HG02885 (cell line): Measurements from ENCODE around the gene ACSS1.

ENCODE experiments used
- ATAC-seq: cut with Tn5 transposase; IDR thresholded peaks from one replicate; pipeline ENCODE4 v1.9.1; 2021; ENCODE audit warnings: mild to moderate bottlenecking; ENCODE audit not compliant: unreplicated experiment, poor library complexity

The ACSS1 gene

DNA sequence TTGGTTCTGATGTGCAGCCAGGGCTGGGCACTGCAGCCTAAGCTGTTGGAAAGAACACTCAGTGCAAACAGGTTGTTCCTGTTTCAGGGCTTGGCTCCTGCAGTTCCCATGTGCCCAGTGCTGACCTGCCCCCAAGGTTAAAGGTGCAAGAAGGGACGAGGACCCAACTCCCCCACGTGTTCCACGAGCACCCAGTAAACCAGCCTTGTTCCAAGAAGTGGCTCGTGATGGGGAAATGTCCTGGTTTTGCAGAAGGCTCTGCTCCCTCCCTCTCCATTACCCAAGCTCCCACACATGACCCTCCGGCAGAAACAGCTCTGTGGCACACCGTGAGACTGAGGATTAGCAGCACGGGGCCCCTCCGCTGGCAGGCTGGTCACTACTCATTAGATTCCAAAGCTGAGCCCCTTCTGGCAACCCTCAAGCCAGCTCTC lies 9.4 kb downstream of the ACSS1 start:
- no peak for ATAC-seq

GRCh38 chr20:25047766-25048165 lies 10.2 kb downstream of the ACSS1 start:
- ATAC-seq, result no peak

GRCh38 chr20:25046736-25047666 lies 10.9 kb downstream of the ACSS1 start:
- ATAC-seq, result no peak

DNA sequence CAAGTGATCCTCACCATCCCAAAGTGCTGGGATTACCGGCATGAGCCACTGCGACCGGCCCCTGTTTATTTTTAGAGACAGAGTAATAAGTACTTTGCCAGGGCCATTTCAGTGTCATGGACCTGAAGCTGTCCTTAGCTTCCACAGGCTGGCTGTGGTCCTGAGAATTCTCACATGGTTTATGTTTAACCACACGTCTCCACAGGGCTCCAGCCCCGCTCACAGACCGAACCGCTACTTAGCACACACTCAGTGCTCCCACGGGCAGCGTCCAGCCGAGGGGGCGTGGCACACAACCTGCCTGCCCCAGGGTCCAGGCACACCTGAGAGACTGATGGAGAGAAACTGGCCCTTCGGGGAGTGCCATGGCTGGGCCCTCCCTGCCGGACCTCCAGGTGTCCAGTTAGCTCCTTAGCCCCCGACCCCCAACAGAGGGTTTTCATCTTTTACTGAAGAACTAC lies 11.7 kb downstream of the ACSS1 start:
- no peak for ATAC-seq

- ATAC-seq, result no peak
These were observed 12.6 kb downstream of the ACSS1 start for GRCh38 chr20:25045343-25045712.

DNA sequence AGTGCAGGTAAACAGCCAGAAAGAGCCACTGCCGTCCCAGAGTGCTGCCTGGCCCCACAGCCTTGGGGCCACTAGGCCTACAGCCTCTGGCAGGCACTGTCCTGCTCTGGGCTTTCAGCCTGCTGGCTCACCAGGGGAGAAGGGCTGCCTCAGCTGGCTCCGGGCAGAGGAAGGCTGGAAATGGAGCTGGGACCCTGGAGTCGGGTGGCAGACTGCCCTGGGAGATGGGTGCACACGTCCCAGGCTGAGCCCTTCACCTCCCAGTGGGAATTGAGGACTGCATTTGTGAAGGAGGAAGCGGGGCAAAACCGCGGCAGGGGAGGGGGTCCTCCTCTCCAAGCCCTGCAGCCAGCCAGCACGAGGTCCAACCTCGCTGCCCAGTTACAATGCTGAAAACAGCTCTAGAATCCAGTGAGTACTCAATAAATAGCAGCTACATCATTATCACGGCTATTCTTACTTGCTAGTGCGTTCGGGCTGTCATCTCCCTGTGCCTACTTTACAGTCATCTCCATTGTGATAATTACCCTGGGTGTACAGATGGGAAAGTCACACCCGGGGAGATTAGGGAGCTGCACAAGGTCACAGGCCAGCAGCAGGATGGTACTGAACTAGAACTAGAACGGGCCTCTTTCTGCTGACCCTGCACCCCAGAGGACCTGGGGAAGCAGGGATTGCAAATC lies 13.1 kb downstream of the ACSS1 start:
- ATAC-seq, result no peak

DNA sequence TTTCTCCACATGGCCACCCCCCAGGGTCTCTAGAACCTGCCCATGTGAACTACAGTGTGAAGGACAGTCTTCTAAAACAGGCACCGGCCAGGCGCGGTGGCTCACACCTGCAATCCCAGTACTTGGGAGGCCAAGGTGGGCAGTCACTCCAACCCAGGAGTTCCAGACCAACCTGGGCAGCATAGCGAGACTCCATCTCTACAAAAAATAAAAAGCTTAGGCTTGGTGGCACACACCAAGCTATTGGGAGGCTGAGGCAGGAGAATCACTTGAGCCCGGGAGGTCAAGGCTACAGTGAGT lies 13.7 kb downstream of the ACSS1 start:
- no peak for ATAC-seq

DNA sequence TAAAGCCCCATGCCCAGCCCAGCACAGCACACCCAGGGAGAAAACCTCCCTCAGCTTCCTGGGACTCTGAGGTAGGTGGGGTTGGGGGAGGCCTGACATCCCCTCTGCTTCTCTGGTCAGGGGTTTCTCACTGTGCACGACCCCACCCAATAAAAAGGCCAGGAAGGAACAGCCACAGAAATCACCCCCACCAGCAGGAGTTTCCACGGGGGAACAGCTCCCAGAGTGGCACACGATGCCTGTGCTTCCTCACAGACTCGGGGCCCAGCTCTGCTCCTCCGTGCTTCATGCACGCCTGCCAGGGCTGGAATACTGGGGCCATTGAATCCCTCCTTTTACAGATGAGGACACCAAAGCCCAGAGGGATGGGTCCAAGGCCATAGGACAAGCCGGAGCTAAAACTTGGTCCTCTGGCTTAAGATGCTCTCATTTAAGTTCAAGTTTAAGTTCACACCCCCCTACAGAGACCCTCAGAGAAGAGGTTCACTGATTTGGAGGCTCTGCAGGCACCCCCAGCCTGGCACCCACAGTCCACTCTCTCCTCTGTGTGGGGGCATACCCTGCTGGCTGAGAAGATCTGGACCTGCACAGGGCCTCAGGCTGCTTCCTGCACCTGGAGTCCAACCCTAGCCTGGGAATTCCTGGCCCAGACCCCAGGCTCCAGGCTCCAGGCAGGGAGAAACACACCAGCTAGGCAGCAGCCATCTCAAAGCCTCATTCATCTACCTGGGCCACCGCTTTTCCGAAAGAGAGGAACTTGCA lies 14.3 kb downstream of the ACSS1 start:
- no peak for ATAC-seq

DNA sequence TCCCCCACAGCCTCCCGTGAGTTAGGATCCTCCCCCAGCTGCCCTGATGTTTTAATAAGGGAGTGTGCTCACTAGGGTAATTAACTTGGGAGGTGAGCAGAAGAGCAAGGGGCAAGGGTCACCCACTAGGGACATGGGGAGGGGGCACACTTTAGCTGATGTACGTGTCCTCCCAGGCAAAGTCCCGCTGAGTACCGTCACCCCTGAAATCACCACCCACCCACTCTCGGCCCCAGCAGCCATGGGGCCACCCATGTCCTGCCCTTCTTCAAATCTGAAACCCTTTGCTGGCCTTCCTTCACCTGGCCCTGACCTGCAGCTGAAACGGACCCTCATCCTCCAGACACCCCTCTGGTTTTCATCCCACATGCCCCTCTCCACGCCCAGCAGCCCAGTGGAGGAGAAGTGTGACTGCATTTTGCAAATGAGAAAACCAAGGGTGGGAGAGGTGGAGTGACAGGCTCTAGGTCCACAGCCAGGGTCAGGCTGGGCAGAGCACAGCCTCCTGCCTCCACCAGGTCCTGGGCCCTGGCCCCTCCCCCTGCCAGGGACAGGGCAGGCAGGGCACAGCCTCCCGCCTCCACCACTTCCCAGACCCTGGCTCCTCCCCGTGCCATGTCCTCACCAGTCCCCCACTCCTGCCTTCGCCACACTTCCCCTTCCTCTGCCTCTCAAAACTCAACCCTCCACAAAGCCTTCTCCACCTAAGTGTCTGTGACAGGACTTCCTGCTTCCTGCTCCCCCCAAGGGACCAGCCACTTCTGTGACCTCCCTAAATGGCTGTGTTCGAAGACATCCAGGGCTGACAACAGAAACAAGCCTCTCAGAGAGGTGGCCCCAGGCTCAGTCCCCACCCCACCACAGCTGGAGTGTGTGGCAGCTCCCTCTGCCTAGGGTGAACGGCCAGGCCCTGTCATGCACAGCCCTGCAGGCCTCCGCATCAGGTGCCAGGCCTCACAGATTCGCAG lies 15.1 kb downstream of the ACSS1 start:
- peak; percentile 85 for ATAC-seq

DNA sequence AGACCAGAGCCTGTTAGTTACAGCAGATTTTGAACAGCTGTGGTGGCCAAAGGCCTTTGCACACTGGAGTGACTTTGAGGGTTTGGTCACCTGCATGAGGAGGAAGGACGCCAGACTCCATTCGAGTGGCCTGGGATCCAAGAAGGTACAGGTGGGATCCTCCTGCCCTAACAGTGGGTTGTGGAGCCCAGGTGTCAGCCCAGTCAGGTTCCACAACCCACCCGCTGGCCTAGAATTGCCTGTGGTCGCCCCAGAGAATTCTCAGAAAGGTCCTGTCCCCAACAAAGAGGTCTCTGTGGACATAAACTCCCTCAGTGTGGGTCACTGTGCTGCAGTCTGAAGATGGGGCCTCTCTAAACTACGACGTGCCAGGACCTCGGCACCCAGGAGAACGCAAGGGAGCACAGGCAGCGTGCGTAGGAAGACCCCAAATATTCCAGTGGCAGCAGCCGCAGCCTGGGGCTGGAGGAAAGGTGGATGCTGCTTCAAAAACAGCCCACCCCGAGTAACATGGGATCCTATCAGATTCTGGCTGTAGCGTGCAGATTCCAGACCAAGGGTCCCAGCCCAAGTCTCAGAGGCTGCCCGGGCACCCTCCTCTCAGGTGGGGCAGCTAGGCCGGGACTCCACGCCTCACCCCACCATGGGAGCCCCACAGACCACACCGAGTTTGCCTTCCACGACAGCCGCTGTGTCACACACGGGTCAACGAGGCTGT lies 16.0 kb downstream of the ACSS1 start:
- ATAC-seq, result no peak

DNA sequence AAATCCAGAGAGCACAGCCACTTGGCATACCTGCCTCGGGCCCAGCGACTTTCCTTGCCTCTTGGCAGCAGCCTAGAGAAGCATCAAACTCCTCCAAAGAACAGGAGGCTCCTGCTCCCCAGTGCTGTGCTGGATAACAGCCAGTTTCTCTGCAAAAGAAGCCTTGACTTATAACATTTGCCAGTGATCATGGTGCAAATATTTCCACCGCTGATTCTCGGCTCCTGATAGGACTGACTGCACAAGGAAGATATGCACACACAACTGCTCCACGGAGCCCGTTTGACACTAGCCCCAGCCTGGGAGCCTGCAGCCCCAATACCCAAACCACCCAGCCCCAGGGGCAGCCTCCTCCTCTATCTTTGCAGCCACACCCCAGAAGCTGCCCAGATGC lies 17.5 kb downstream of the ACSS1 start:
- ATAC-seq, result no peak

DNA sequence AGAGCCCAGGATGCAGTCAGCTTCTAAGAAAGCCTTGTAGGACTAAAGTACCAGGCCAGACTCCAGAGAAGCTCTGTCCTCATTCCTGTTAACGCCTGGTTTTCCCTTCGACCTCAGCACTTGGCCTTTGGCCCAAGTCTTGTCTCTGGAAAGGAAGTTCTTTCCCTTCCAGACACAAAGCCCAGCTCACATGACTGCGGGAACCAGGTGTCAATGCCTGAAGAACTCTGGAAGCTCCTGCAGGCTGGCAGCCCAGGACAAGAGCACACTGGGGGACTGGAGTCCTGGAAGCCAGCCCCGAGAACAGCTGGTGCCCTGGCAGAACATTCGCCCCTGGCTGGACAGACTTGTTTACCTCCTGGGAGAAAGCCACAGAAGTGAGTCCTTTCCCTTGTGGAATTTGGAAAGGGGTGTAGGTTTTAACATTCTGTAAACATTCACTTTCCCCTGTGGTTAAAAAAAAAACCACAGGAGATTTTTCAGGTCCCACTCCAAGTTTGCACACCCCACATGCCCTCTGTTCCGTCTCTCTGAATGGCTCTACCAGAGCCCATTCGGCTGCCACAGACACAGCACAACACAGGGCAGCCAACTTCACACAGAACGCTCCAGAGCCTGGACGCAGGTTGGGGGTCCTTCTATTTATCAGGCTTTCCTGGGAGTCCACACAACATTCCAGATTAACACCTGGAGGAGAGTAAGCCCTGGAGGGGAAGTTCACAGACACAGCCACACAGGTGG lies 18.1 kb downstream of the ACSS1 start:
- no peak for ATAC-seq

- no peak for ATAC-seq
These were observed 19.3 kb downstream of the ACSS1 start for GRCh38 chr20:25038591-25039015.

DNA sequence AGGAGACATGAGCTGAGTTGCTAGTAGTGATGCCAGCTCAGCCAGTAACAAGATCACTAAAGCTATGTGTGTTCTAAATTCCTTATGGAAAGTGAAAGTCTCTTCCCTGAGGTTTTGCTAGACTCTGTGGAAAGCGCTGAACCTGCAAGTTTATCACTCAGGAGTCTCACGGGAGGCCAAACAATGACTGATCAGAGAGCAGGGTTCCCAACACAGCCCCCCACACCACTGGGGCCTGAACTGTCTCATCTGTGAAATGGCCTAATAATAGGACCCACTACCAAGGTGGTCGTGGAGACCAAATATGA lies 19.9 kb downstream of the ACSS1 start:
- no peak for ATAC-seq

DNA sequence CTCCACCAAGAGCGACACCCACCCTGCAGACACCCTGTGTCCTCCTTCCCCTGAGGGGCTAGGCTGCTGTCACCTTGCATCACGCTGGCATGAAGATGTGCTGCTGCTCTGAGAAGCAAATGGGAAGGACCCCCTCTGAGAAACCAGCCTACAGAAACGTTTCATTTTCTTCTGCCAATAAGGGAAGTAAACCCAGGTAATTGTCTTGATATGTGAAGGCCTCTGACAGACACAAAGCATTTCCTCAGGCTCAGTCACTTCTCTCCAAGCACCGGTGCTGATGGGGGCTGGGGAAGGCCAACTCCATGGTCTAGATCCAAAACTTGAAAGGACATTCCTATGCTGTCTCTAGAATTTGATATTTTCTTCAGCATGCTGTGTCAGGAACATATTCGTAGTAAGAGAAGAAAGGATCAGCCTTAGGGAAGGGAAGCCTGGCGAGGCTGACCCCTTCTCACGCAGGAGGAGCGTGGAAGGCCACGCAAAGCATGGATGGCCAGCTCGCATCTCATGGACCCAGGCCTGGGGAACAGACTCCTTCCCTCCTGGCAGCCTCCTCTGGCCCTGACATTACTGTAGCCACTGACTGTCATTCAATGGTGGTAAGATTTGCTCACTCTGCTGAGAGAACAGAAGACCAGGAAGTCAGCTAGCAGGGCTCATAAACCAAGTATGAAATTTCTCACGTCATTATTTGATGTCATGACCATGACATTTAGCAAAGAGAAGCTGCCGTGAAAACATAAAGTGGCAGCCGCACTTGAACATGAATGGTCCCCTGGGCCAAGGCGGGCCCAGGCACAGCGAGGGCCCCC lies 20.4 kb downstream of the ACSS1 start:
- ATAC-seq, result no peak

DNA sequence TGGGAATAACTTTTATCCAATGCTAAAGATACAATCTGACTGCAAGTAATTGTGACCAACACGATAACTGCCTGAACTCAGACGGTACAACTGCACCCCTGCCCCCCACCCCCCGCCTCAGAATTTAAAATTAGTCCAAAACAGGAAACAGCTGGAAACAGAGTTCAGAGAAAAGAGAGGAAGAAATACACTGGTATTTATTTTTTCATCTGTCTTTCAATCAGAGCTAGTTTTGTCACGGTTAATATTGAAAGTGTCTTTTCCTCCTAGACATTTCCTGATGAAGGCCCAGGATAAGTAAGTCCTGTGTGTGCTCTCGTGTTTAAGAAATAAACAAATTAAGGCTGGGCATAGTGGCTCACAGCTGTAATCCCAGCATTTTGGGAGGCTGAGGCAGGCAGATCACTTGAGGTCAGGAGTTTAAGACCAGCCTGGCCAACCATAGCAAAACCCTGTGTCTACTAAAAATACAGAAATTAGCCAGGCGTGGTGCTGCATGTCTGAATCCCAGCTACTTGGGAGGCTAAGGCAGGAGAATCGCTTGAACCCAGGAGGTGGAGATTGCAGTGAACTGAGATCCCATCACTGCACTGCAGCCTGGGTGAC lies 21.5 kb downstream of the ACSS1 start:
- no peak for ATAC-seq

- ATAC-seq, result peak; percentile 54
These were observed 22.0 kb downstream of the ACSS1 start for GRCh38 chr20:25035921-25036320.

- ATAC-seq, result no peak
These were observed 24.0 kb downstream of the ACSS1 start for GRCh38 chr20:25033924-25034300.
